Right renal pelvis (tissue), 4 donors: Measurements from ENCODE around the gene COL4A1. TPM values are rescaled to one million over a fixed set of nuclear protein-coding genes. Genes with fewer than 3 reads are reported as not detected.

Experiments
- DNase-seq, 4 donors: peaks; one replicate each; pipeline ENCODE4 v3.0.0-alpha.2; 2013; ENCODE audit warnings: low read depth in 4 of 4, low spot score in 3 of 4, missing footprints in 1 of 4
- polyA plus RNA-seq, 4 donors: library from polyadenylated mRNA; unstranded; fragments of 120-200 nt; gene quantifications; one replicate each; pipeline ENCODE4 v1.2.1, GENCODE V29; 2013; ENCODE audit not compliant: insufficient read length in 4 of 4

Gene COL4A1
- polyA plus RNA-seq, 4 donors, result 619 to 679 (median 666) TPM

GRCh38 chr13:110310541-110311442 lies 3.8 kb upstream of the COL4A1 start:
- no peak for DNase-seq

GRCh38 chr13:110309661-110310524 lies 2.9 kb upstream of the COL4A1 start:
- DNase-seq, result no peak

- DNase-seq, result no peak
These were observed 1.9 kb upstream of the COL4A1 start for GRCh38 chr13:110308656-110309359.

- no peak for DNase-seq
These were observed 1.1 kb upstream of the COL4A1 start for GRCh38 chr13:110307767-110308655.

- no peak for DNase-seq
These were observed 507 bp downstream of the COL4A1 start for GRCh38 chr13:110306340-110306959.

GRCh38 chr13:110305949-110306339 lies 1.0 kb downstream of the COL4A1 start:
- no peak for DNase-seq

DNA sequence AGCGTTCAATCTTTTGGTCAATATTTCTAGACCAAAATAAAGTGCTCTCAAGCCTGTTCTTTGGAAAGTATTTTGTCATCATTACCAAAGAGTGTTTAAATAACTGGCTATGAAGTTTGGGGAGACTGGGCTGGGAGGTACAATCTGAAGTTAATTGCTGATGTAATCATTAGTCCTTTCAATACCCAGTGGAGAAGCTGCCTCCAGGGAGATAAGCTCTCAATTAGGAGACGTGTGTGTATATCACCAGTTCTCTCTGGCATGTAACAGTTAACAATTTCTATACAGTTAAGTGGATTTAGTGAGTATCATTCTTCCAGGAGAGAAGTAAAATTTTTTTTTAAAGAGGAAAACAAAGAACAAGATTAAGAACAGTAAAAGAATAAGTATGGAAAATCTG lies 1.4 kb downstream of the COL4A1 start:
- DNase-seq, result no peak

DNA sequence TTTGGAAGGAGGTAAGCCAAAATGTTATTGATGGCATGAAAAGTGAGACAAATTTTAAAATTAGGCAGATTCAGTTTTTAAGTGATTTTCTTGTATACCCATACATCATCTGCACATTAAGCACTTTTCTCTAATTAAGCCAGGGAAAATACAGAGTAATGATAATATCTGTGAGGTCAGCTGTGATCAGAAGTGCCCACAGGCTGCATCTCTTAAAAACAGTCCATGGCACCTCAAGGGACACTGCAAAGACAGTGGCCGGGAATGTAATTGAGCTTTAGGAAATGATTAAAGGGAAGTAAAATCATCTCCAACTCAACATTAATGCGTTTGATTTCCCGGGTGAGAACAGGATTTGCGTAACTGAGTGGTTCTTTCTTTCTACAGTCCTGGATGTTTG lies 2.0 kb downstream of the COL4A1 start:
- DNase-seq, result no peak

GRCh38 chr13:110304256-110304655 lies 2.7 kb downstream of the COL4A1 start:
- no peak for DNase-seq

DNA sequence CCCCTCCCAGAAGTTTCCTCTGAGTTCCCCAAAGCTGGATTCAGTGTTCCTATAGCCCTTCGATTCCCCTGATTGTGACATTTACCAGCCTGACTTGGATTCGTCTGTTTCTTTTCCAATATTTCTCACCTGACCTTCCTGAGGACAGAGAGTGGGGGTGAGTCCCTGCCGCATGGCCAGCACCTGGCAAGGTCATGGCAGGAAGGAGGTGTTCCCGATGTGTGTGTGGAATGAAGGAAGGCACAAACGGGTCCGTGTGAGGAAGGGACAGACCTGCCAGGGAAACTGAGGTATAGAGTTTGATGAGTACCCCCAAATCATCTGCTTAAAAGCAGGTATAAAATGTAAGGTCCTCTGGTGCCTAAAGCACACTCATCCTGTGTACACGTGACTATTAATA lies 3.3 kb downstream of the COL4A1 start:
- DNase-seq, result no peak

DNA sequence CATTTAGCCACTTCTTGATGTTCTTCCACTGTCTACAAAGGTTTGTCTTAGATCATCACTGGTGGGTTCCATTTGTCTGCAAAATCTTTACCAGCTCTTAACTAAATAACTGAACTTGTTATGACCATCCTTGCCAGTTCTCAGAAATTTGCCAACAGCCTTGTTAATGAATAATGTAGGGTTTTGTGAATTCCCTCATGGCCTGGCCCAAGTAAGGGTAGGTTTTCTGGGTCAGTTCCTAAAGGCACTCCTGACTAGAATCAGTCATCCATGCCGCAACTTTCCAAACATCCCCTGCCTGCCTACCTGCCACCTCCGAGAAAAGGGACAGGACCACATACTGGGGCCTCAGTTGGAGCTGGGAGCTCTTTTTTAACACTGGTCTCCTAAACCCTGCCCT lies 4.0 kb downstream of the COL4A1 start:
- DNase-seq, result no peak

- DNase-seq, result no peak
These were observed 5.1 kb downstream of the COL4A1 start for GRCh38 chr13:110301606-110302553.

DNA sequence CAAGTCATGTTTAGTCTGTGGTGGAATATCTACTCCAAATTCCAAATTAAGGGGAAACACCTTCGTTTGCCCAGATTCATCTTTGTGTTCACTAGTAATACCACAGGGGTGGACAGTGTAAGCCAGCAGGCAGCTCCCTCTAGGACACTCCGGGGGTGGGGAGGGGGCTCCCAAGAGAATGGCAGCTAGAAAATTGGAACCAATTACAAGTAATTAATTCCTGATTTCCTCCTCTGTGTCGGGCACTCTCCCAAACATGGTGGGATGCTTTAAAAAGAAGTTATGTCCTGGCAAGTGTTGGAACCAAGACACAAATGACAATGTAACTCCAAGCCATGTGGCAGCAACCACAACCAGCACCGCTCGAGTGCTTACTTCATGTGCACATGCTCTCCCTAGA lies 5.9 kb downstream of the COL4A1 start:
- no peak for DNase-seq

DNA sequence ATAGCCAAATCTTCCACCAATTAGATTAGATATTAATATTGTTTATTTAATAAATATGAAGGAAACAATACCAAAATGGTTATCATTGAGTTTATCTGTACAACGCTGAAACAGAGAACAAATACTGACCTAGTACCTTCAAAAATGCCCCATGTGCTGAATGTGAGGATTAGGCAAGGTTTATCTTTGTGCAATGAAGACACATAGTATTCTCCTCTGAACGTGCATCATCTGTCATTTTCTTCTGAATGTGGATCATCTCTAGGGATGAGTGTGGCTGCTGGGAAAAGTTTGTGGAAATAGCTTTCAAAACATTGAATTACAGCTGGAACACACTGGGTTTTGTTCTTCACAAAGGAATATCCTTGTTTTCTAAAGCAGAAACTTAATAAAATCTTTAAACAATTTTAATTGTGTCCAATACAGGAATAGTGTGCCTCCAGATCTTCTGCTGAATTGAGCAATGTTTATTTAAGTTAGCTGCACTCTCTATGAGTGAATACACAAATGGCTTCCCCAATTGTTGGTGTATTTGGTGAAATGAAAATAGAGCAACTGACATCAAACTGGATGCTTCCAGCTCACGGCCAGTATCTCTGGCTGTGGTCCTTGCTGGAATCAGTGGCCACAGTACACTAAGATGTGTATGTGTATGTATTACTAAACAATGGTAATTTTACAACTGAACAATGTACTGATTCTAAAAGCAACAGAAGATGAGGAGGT lies 6.7 kb downstream of the COL4A1 start:
- no peak for DNase-seq

GRCh38 chr13:110299283-110299840 lies 7.6 kb downstream of the COL4A1 start:
- DNase-seq, result no peak

- peak in 1 of 4 donors; percentile 29 for DNase-seq
These were observed 8.3 kb downstream of the COL4A1 start for GRCh38 chr13:110298505-110299282.
